ENCODE data around the gene NCKAP5.

NCKAP5 gene

DNA sequence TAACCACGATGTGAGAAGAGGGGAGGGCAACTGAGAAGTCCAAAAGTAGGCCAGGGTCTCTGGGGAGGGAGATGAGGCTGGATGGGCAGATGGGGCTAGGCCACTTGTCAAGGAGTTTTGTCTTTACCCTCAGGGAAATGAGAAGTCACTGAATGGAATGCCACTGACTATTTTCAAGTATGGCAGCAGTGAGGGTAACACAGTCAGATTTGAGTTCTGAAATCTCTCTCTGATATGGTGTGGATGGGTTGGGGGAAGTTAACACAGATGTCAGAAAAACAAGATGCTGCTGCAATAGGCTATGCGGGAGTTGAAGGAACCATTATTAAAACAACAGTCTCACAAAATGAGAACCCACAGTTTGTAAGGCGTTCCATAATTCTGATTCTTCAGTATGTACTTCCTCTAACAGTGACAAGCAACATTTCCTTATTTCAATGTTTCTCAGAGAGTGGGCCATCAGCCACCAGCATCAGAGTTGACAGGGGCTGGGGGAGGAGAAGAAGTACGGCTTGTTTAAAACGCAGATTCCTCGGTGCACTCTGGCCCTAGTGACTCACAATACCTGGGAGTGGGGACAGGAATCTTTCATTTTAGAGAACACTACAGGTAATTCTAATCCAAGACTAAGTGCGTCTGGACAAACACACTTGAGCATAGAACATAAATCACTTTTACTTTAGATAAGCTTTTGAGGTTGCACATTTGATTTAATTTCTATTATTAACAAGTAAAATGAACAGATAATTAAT lies 596.8 kb downstream of the NCKAP5 start:
- TF ChIP-seq, protein P1, sequence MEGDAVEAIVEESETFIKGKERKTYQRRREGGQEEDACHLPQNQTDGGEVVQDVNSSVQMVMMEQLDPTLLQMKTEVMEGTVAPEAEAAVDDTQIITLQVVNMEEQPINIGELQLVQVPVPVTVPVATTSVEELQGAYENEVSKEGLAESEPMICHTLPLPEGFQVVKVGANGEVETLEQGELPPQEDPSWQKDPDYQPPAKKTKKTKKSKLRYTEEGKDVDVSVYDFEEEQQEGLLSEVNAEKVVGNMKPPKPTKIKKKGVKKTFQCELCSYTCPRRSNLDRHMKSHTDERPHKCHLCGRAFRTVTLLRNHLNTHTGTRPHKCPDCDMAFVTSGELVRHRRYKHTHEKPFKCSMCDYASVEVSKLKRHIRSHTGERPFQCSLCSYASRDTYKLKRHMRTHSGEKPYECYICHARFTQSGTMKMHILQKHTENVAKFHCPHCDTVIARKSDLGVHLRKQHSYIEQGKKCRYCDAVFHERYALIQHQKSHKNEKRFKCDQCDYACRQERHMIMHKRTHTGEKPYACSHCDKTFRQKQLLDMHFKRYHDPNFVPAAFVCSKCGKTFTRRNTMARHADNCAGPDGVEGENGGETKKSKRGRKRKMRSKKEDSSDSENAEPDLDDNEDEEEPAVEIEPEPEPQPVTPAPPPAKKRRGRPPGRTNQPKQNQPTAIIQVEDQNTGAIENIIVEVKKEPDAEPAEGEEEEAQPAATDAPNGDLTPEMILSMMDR (IDR thresholded peaks at IDR 0.05; ENCODE audit: extremely low read depth, insufficient read depth, missing control alignments): no peak
- in situ Hi-C loops (cut with MboI; ENCODE audit: low pct_unique_long_range_greater_than_20kb, low sequenced_read_pairs, unreplicated experiment): no loop called here
- DNase-seq (ENCODE audit: low spot score): no peak

DNA sequence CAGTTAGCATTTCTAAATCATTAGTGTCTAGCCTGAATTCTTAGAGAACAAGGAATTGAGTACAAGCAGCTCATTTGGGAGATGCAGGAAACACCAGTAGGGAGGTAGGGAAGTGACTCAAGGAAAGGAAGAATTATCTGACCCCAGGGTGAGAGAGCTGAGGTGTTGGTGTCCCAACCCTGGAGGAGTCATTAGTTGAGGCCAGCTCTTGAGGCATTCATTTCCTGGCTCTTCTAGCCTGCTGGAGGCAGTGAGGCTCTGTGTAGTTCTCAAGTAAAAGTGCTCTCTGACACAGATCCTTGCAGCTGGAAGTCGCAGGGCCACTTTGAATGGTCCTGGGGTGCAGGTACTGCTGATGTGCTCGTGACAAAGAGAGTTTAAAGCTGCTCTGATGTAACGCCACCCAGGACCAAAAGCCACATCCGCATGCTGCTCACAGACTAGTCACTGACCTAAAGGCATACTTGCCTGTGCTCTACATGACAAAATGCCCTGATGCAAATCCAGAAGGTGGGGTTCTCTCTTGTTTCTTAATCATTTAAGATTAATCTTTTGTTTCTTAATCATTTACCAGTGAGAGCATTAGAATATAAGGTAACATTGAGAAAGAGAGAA lies 598.8 kb downstream of the NCKAP5 start:
- in situ Hi-C loops (cut with MboI; ENCODE audit: low pct_unique_long_range_greater_than_20kb, low sequenced_read_pairs, unreplicated experiment): no loop called here
- TF ChIP-seq, protein P1 (IDR thresholded peaks at IDR 0.05; ENCODE audit: extremely low read depth, insufficient read depth, missing control alignments): no peak
- DNase-seq (ENCODE audit: low spot score): no peak

DNA sequence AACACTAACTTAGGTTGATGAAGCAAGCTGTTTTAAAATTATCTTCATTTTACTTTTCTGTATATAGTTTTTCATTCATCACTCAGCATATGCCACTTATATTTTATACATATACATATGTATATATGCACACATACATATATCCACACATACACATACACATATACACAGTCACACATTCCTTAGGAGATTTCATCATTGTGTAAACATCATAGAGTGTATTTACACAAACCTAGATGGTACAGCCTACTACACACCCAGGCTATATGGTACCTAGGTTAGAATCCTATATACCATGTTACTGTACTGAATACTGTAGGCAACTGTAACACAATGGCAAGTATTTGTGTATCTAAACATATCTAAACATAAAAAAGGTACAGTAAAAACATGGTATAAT lies 602.8 kb downstream of the NCKAP5 start:
- DNase-seq (ENCODE audit: low spot score): no peak
- TF ChIP-seq, protein P1 (IDR thresholded peaks at IDR 0.05; ENCODE audit: extremely low read depth, insufficient read depth, missing control alignments): no peak
- in situ Hi-C loops (cut with MboI; ENCODE audit: low pct_unique_long_range_greater_than_20kb, low sequenced_read_pairs, unreplicated experiment): no loop called here

DNA sequence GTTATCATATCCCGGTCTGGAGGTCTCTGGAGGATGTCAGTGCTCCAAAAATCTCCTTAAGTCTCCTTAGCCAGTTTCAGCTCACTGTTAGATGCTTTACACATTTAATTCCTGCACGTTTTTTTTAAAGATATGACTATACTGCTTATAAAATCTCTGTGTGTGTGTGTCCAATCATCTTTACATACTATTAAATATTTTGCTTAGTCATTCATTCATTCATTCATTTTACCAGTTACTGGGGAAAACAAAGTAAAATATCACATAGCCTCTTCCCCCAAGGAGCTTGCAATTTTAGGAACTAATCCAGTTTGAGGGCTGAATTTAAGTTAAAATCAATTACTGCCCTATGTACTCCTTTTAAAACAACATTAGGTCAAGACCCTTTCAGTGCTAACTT lies 605.1 kb downstream of the NCKAP5 start:
- in situ Hi-C loops (cut with MboI; ENCODE audit: low pct_unique_long_range_greater_than_20kb, low sequenced_read_pairs, unreplicated experiment): no loop called here
- TF ChIP-seq, protein P1 (IDR thresholded peaks at IDR 0.05; ENCODE audit: extremely low read depth, insufficient read depth, missing control alignments): no peak
- no peak for DNase-seq (ENCODE audit: low spot score)

DNA sequence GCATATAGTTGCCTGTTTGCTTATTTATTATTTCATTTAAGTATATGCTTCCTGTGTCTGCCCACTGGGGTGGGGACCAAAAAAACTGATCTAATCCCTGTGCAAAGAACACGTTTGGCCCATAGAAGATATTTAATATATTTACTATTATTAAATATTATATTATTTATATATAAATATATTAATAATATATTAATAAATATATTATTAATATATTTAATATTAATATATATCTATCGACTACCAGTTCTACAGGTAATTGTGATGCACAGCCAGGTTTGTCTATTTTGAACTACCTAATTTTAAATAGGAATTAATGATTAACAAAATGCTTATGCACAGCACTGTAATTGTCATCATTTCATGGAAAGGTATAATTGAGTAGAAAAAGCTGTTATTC lies 609.4 kb downstream of the NCKAP5 start:
- in situ Hi-C loops (cut with MboI; ENCODE audit: low pct_unique_long_range_greater_than_20kb, low sequenced_read_pairs, unreplicated experiment): no loop called here
- TF ChIP-seq, protein P1 (IDR thresholded peaks at IDR 0.05; ENCODE audit: extremely low read depth, insufficient read depth, missing control alignments): no peak
- no peak for DNase-seq (ENCODE audit: low spot score)

DNA sequence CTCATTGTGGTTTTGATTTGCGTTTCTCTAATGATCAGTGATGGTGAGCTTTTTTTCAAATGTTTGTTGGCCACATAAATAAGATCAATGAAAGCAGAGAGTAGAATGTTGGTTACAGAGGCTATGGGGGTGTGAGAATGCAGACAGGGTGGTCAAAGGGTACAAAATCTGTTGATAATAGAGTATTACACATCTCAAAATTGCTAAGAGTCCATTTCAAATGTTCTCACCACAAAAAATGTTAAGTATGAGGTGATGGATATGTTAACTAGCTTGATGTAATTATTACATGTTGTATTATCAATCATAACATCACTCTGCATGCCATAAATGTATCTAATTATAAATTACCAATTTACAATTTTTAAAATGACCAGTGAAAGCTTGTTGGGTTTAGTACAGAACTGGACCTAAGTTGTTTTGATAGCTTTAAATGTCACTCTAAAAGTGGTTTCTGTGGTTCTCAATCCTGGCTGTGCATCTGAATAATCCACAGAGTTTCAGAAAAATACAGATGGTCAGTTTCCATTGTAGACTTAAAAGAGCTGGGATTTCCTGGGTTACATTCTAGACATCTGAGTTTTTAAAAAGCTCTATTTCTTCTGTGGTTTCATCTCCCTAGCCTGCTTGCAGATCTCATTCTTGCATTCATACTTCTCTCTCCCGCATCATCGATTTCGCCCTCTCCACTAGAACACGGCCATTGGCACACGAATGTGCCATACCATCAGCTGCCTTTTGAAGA lies 612.2 kb downstream of the NCKAP5 start:
- in situ Hi-C loops (cut with MboI; ENCODE audit: low pct_unique_long_range_greater_than_20kb, low sequenced_read_pairs, unreplicated experiment): no loop called here
- TF ChIP-seq, protein P1 (IDR thresholded peaks at IDR 0.05; ENCODE audit: extremely low read depth, insufficient read depth, missing control alignments): no peak
- DNase-seq (ENCODE audit: low spot score): no peak
